Neural progenitor cell (in vitro differentiated cells): ENCODE measurements around the gene ACOT7. TPM values are rescaled to one million over a fixed set of nuclear protein-coding genes. Genes with fewer than 3 reads are reported as not detected.
"Not testable (repeated sequence)": the region's sequence is repeated elsewhere in the genome, so short reads cannot be mapped to it uniquely, and the experiment has no call there.

Source experiments
- DNase-seq: peaks from one replicate; pipeline ENCODE4 v3.0.0-alpha.2; 2016; ENCODE audit warnings: low spot score
- H2AFZ ChIP-seq: fragments of 200-600 bp; sonication (generic); replicated peaks from 2 replicates; pipeline ENCODE4 v1.6.1; 2016; ENCODE audit warnings: antibody characterized with exemption
- H3F3A ChIP-seq: fragments of 200-600 bp; sonication (generic); 2 replicates; pipeline ENCODE4 v1.6.1; 2016; ENCODE audit warnings: antibody characterized with exemption, low read depth
- H3K27ac ChIP-seq: fragments of 200-600 bp; sonication (generic); 2 replicates; pipeline ENCODE4 v1.5.1; 2016; ENCODE audit warnings: mild to moderate bottlenecking
- H3K27me3 ChIP-seq: fragments of 200-600 bp; sonication (generic); 2 replicates; pipeline ENCODE4 v1.6.1; 2016; ENCODE audit warnings: mild to moderate bottlenecking, moderate library complexity
- H3K36me3 ChIP-seq: fragments of 200-600 bp; sonication (generic); 2 replicates; pipeline ENCODE4 v1.5.1; 2016
- H3K4me1 ChIP-seq: fragments of 200-600 bp; sonication (generic); 2 replicates; pipeline ENCODE4 v1.6.1; 2016; ENCODE audit warnings: mixed run types
- H3K4me2 ChIP-seq: fragments of 200-600 bp; sonication (generic); 2 replicates; pipeline ENCODE4 v1.6.1; 2016
- H3K4me3 ChIP-seq: fragments of 200-600 bp; sonication (generic); 2 replicates; pipeline ENCODE4 v1.5.1; 2016
- H3K79me2 ChIP-seq: fragments of 200-600 bp; sonication (generic); 2 replicates; pipeline ENCODE4 v1.6.1; 2016; ENCODE audit warnings: low read depth
- H3K9ac ChIP-seq: fragments of 200-600 bp; sonication (generic); 2 replicates; pipeline ENCODE4 v1.6.1; 2016
- H3K9me3 ChIP-seq: fragments of 200-600 bp; sonication (generic); 2 replicates; pipeline ENCODE4 v1.5.1; 2016; ENCODE audit warnings: low read depth
- H4K20me1 ChIP-seq: fragments of 200-600 bp; sonication (generic); 2 replicates; pipeline ENCODE4 v1.6.1; 2016; ENCODE audit warnings: low read depth
- H3K27ac Mint-ChIP-seq: 3 replicates; pipeline ENCODE4 v1.8.0; 2021; ENCODE audit warnings: mixed read lengths
- H3K27me3 Mint-ChIP-seq: 2 replicates; pipeline ENCODE4 v1.8.0; 2022; ENCODE audit warnings: low read depth, mild to moderate bottlenecking, inconsistent platforms, moderate library complexity, mixed read lengths; ENCODE audit not compliant: insufficient read depth
- H3K36me3 Mint-ChIP-seq: 3 replicates; pipeline ENCODE4 v1.8.0; 2021; ENCODE audit warnings: mixed read lengths
- H3K4me1 Mint-ChIP-seq: 3 replicates; pipeline ENCODE4 v1.8.0; 2021; ENCODE audit warnings: mixed read lengths
- H3K4me3 Mint-ChIP-seq: 3 replicates; pipeline ENCODE4 v1.8.0; 2021; ENCODE audit warnings: mild to moderate bottlenecking, moderate library complexity, mixed read lengths
- H3K9me3 Mint-ChIP-seq: 3 replicates; pipeline ENCODE4 v1.8.0; 2020; ENCODE audit warnings: mixed read lengths
- EZH2 ChIP-seq: fragments of 200-600 bp; sonication (generic); IDR thresholded peaks from 2 replicates; pipeline ENCODE4 v1.6.1; 2017; ENCODE audit warnings: antibody characterized with exemption, mild to moderate bottlenecking, moderate library complexity
- EZH2phosphoT487 ChIP-seq: fragments of 200-600 bp; sonication (generic); IDR thresholded peaks from 2 replicates; pipeline ENCODE4 v1.6.1; 2017; ENCODE audit warnings: antibody characterized with exemption
- total RNA-seq: library from RNA; depleted of rRNA; stranded (reverse); fragments of >200 nt; gene quantifications from 2 replicates; pipeline ENCODE4 v1.2.3, GENCODE V29; 2015; ENCODE audit warnings: low replicate concordance
- TF ChIP-seq, protein P1 (sequence below): fragments of 200-600 bp; sonication (generic); IDR thresholded peaks from 2 replicates; pipeline ENCODE4 v1.5.1; 2017; ENCODE audit warnings: antibody characterized with exemption, mild to moderate bottlenecking

ACOT7 gene
- total RNA-seq, 1 donor from 2014 or later, result 19.6 TPM

DNA sequence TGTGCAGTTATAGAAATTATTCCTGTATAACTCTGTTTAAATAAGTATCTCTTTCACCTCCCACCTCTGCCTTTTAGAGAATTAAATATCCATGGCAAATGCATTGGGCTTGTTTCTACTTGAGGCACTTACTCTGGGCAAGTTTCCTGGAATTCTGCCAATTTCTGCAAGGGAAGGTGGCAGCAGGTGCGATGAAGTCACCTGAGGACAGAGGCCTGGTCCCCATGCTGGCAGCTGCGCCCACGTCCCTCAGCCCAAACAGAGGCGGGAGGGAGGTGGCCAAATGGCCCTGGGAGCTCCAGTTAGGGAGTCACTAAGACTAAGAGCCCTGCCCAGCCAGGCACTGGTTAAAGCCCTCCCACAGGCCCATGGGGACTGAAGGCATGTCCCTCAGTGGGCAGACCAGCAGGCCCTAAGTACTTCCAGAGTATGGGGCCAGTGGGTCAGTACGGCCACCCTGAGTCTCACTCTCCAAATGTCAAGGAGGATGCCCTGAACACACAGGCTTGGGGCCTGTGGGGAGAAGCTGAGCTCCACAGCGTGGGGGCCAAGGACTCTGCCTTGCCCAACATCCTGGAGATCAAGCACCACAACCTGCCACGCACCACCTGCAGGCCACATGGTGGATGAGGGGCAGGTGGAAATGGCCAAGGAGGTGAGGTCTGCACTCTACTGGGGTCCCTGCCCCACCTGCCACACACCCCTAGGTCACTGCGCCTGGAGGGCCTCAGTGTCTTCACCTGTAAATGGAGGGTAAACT is 19.4 kb downstream of the ACOT7 start:
- H3K9ac ChIP-seq, result no peak overlapping the region
- no peaks in the 10 kb centered on the region for H3F3A ChIP-seq
- no peaks in the 10 kb centered on the region for H3K36me3 ChIP-seq
- H4K20me1 ChIP-seq, result no peaks in the 10 kb centered on the region
- H3K4me3 ChIP-seq, result no peak overlapping the region
- H3K4me2 ChIP-seq, result no peak overlapping the region
- no peak overlapping the region for H3K27ac ChIP-seq
- no peak overlapping the region for H2AFZ ChIP-seq
- peaks cover 3% of the 10 kb centered on the region for H3K9me3 Mint-ChIP-seq
- H3K27me3 ChIP-seq, result no peaks in the 10 kb centered on the region
- no peak for DNase-seq
- no peaks in the 10 kb centered on the region for H3K4me1 Mint-ChIP-seq
- H3K4me3 Mint-ChIP-seq, result no peak overlapping the region
- no peaks in the 10 kb centered on the region for H3K4me1 ChIP-seq
- TF ChIP-seq, protein P1, sequence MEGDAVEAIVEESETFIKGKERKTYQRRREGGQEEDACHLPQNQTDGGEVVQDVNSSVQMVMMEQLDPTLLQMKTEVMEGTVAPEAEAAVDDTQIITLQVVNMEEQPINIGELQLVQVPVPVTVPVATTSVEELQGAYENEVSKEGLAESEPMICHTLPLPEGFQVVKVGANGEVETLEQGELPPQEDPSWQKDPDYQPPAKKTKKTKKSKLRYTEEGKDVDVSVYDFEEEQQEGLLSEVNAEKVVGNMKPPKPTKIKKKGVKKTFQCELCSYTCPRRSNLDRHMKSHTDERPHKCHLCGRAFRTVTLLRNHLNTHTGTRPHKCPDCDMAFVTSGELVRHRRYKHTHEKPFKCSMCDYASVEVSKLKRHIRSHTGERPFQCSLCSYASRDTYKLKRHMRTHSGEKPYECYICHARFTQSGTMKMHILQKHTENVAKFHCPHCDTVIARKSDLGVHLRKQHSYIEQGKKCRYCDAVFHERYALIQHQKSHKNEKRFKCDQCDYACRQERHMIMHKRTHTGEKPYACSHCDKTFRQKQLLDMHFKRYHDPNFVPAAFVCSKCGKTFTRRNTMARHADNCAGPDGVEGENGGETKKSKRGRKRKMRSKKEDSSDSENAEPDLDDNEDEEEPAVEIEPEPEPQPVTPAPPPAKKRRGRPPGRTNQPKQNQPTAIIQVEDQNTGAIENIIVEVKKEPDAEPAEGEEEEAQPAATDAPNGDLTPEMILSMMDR, result no peak
- TF ChIP-seq EZH2phosphoT487, result no peak
- TF ChIP-seq EZH2, result no peak
- peaks cover 78% of the 10 kb centered on the region for H3K79me2 ChIP-seq
- no peaks in the 10 kb centered on the region for H3K9me3 ChIP-seq
- H3K36me3 Mint-ChIP-seq, result peaks cover 3% of the 10 kb centered on the region
- no peak overlapping the region for H3K27ac Mint-ChIP-seq
- no peaks in the 10 kb centered on the region for H3K27me3 Mint-ChIP-seq

DNA sequence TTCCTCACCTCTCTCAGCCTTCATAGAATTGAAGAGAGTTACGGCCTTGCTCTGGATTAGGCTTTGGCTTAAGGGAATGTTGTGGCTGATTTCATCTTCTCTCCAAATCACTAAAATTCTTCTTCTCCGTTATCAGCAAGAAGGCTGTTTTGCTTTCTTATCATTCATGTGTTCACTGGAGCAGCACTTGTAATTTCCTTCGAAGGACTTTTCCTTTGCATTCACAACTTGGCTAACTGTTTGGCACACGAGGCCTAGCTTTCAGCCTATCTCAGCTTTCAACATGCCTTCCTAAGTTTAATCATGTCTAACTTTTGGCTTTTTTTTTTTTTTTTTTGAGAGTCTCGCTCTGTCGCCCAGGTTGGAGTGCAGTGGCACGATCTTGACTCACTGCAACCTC is 21.3 kb downstream of the ACOT7 start:
- H2AFZ ChIP-seq, H3K9me3 ChIP-seq, H4K20me1 ChIP-seq, H3K9me3 Mint-ChIP-seq, H3K36me3 ChIP-seq, H3K27ac Mint-ChIP-seq, H3K9ac ChIP-seq, H3K27me3 Mint-ChIP-seq, H3K27me3 ChIP-seq, H3K27ac ChIP-seq, H3K4me3 ChIP-seq, H3K4me1 Mint-ChIP-seq, DNase-seq, H3K4me2 ChIP-seq, H3K4me3 Mint-ChIP-seq, H3K36me3 Mint-ChIP-seq, H3K4me1 ChIP-seq, H3F3A ChIP-seq: not testable (repeated sequence)
- peaks cover 61% of the 10 kb centered on the region for H3K79me2 ChIP-seq

DNA sequence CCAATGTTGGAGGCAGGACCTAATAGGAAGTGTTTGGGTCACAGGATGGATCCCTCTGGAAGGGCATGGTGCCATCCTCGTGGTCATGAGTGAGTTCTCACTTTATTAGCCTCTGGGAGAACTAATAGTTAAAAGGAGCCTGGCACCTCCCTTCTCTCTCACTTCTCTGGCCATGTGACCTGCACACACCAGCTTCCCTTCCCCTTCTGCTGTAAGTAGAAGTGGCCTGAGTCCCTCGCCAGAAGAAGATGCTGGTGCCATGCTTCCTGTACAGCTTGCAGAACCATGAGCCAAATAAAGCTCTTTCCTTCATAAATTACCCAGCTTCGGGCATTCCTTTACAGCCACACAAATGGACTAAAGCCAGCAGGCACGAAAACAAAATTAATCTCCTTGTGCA is 23.6 kb downstream of the ACOT7 start:
- Histone ChIP-seq H3K4me1 (no peaks in the 10 kb centered on the region), H3K4me2 (no peak overlapping the region), H2AFZ (no peak overlapping the region), H3K27ac (no peak overlapping the region), H3K79me2 (peaks cover 43% of the 10 kb centered on the region), H4K20me1 (no peaks in the 10 kb centered on the region), H3K4me3 (no peak overlapping the region), H3K36me3 (no peaks in the 10 kb centered on the region), H3F3A (no peaks in the 10 kb centered on the region), H3K27me3 (no peaks in the 10 kb centered on the region), H3K9ac (no peak overlapping the region), H3K9me3 (no peaks in the 10 kb centered on the region)
- H3K27me3 Mint-ChIP-seq, result peaks cover 2% of the 10 kb centered on the region
- TF ChIP-seq, protein P1, result no peak
- TF ChIP-seq EZH2 (no peak), EZH2phosphoT487 (no peak)
- no peak overlapping the region for H3K4me3 Mint-ChIP-seq
- DNase-seq, result no peak
- peaks cover 5% of the 10 kb centered on the region for H3K9me3 Mint-ChIP-seq
- H3K4me1 Mint-ChIP-seq, result peaks cover 4% of the 10 kb centered on the region
- H3K27ac Mint-ChIP-seq, result no peak overlapping the region
- peaks cover 5% of the 10 kb centered on the region for H3K36me3 Mint-ChIP-seq

DNA sequence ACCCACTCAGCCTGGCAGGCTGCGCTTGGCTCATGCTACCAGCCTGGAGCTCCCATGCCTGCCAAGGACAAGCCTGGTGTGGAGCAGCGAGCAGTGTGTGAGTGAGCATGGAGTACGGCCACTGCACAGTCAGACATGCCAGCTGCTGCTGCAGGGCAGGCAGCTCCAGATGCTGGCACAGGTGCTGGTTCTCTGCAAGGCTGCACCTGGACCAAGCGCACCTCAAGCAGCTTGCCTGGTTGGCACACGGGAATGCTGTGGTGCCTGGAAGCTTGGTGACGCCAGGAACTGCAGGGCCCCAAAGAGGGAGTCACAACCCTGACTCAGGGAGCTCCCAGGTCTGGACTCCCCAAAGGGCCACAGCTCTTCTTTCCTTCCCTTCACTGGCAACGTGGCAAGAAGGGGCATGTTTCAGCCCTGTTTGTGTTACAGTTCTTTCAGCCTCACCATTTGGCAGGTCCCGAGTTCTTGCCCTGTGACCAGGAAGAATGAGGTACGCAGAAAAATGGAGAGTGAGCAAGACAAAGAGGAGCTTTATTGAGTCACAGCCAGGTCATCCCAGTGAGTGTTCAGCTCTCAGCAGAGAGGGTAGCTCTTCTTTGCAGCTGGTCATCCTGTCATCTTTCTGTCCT is 26.1 kb downstream of the ACOT7 start:
- Histone ChIP-seq H3K4me3 (no peak overlapping the region), H3K4me2 (no peak overlapping the region), H2AFZ (no peak overlapping the region), H3K79me2 (peaks cover 24% of the 10 kb centered on the region), H3K36me3 (no peaks in the 10 kb centered on the region), H3F3A (peaks cover 3% of the 10 kb centered on the region), H3K27me3 (no peaks in the 10 kb centered on the region), H3K9me3 (peaks cover 6% of the 10 kb centered on the region), H3K27ac (no peak overlapping the region), H4K20me1 (peaks cover 4% of the 10 kb centered on the region), H3K4me1 (no peaks in the 10 kb centered on the region), H3K9ac (no peak overlapping the region)
- peaks cover 4% of the 10 kb centered on the region for H3K4me1 Mint-ChIP-seq
- peaks cover 15% of the 10 kb centered on the region for H3K36me3 Mint-ChIP-seq
- DNase-seq, result no peak
- TF ChIP-seq, protein P1, result no peak
- TF ChIP-seq EZH2, result no peak
- TF ChIP-seq EZH2phosphoT487, result no peak
- peaks cover 20% of the 10 kb centered on the region for H3K9me3 Mint-ChIP-seq
- H3K27ac Mint-ChIP-seq, result no peak overlapping the region
- H3K4me3 Mint-ChIP-seq, result no peak overlapping the region
- H3K27me3 Mint-ChIP-seq, result peaks cover 5% of the 10 kb centered on the region
